Liver (tissue), 9 donors: ENCODE data around the gene RHOT2. TPM values are rescaled to one million over a fixed set of nuclear protein-coding genes. Genes with fewer than 3 reads are reported as not detected.

Experiments used
- DNase-seq: peaks from one replicate; pipeline ENCODE4 v3.0.0-alpha.2; 2017; ENCODE audit warnings: low spot score
- H3K27ac ChIP-seq, 2 donors: one replicate each; pipeline ENCODE4 v1.7.0; 2013; ENCODE audit warnings: inconsistent platforms in 2 of 2, low read length in 2 of 2, control low read depth in 1 of 2, low read depth in 1 of 2, mild to moderate bottlenecking in 1 of 2
- H3K27me3 ChIP-seq, 4 donors: one replicate each; pipeline versions ENCODE4 v1.6.1 to v1.7.0; 2013; ENCODE audit warnings: low read length in 3 of 4, inconsistent platforms in 1 of 4, mild to moderate bottlenecking in 1 of 4, moderate library complexity in 1 of 4; ENCODE audit not compliant: control insufficient read depth in 4 of 4, insufficient read depth in 4 of 4
- H3K36me3 ChIP-seq, 4 donors: one replicate each; pipeline versions ENCODE4 v1.6.1 to v1.7.0; 2013; ENCODE audit warnings: low read length in 3 of 4, mild to moderate bottlenecking in 3 of 4, low read depth in 1 of 4, moderate library complexity in 1 of 4; ENCODE audit not compliant: control insufficient read depth in 4 of 4, insufficient read depth in 3 of 4
- H3K4me1 ChIP-seq, 4 donors: one replicate each; pipeline versions ENCODE4 v1.6.1 to v1.7.0; 2013; ENCODE audit warnings: low read length in 3 of 4, mild to moderate bottlenecking in 3 of 4, moderate library complexity in 1 of 4; ENCODE audit not compliant: control insufficient read depth in 4 of 4, insufficient read depth in 4 of 4
- H3K4me3 ChIP-seq, 3 donors: one replicate each; pipeline versions ENCODE4 v1.6.1 to v1.7.0; 2013; ENCODE audit warnings: low read length in 3 of 3, control low read depth in 1 of 3, low read depth in 1 of 3, mild to moderate bottlenecking in 1 of 3
- H3K9ac ChIP-seq, 2 donors: one replicate each; pipeline ENCODE4 v1.7.0; 2013; ENCODE audit warnings: low read length in 2 of 2, mild to moderate bottlenecking in 2 of 2, moderate library complexity in 2 of 2, control low read depth in 1 of 2, low read depth in 1 of 2
- H3K9me3 ChIP-seq, 4 donors: one replicate each; pipeline versions ENCODE4 v1.6.1 to v1.7.0; 2013; ENCODE audit warnings: low read length in 3 of 4; ENCODE audit not compliant: control insufficient read depth in 4 of 4
- EGR1 ChIP-seq, 2 donors: IDR thresholded peaks; 2 replicates each; pipeline ENCODE4 v1.6.1; 2016 to 2018; ENCODE audit warnings: antibody characterized with exemption in 2 of 2, low read depth in 2 of 2
- FOXA1 ChIP-seq: IDR thresholded peaks from 2 replicates; pipeline ENCODE4 v1.6.1; 2016; ENCODE audit warnings: antibody characterized with exemption
- GABPA ChIP-seq, 2 donors: IDR thresholded peaks in 1 of 2; conservative IDR thresholded peaks in 1 of 2; 2 replicates each; pipeline ENCODE4 v1.6.1; 2016; ENCODE audit warnings: antibody characterized with exemption in 2 of 2, mild to moderate bottlenecking in 1 of 2, moderate library complexity in 1 of 2
- HNF4A ChIP-seq, 2 donors: conservative IDR thresholded peaks; 2 replicates each; pipeline ENCODE4 v1.6.1; 2016; ENCODE audit warnings: antibody characterized with exemption in 2 of 2, mild to moderate bottlenecking in 2 of 2
- JUND ChIP-seq, 2 donors: IDR thresholded peaks; 2 replicates each; pipeline ENCODE4 v1.6.1; 2016; ENCODE audit warnings: antibody characterized with exemption in 2 of 2
- NR2F2 ChIP-seq: IDR thresholded peaks from 2 replicates; pipeline ENCODE4 v1.6.1; 2016; ENCODE audit warnings: antibody characterized with exemption
- RAD21 ChIP-seq, 2 donors: IDR thresholded peaks; 2 replicates each; pipeline ENCODE4 v1.6.1; 2016; ENCODE audit warnings: antibody characterized with exemption in 2 of 2, mild to moderate bottlenecking in 2 of 2
- RXRA ChIP-seq, 2 donors: IDR thresholded peaks; 2 replicates each; pipeline ENCODE4 v1.6.1; 2017 to 2018; ENCODE audit warnings: antibody characterized with exemption in 2 of 2, mild to moderate bottlenecking in 1 of 2
- SP1 ChIP-seq: IDR thresholded peaks from 2 replicates; pipeline ENCODE4 v1.6.1; 2018; ENCODE audit warnings: antibody characterized with exemption, mild to moderate bottlenecking
- TAF1 ChIP-seq: conservative IDR thresholded peaks from 2 replicates; pipeline ENCODE4 v1.6.1; 2016; ENCODE audit warnings: antibody characterized with exemption, mild to moderate bottlenecking
- YY1 ChIP-seq: IDR thresholded peaks from 2 replicates; pipeline ENCODE4 v1.6.1; 2016; ENCODE audit warnings: antibody characterized with exemption, mild to moderate bottlenecking
- ZBTB33 ChIP-seq: IDR thresholded peaks from 2 replicates; pipeline ENCODE4 v1.6.1; 2016; ENCODE audit warnings: antibody characterized with exemption
- WGBS: extraction: QIAGEN DNeasy Blood & Tissue Kit; methylation state at CpG from one replicate; pipeline ENCODE4 v1.1.7; 2013; 5-methylcytosine and 5-hydroxymethylcytosine counted together
- polyA plus RNA-seq, 2 donors: library from polyadenylated mRNA; stranded (reverse) in 1 of 2; unstranded in 1 of 2; fragments of 200-250 nt in 1 of 2; fragments of >200 nt in 1 of 2; fragmentation: Nextera tagmentation in 1 of 2; extraction: Ambion mirVana in 1 of 2; gene quantifications; one replicate each; pipeline versions ENCODE4 v1.2.1 to v1.2.3, GENCODE V29; 2013 to 2015
- total RNA-seq, 2 donors: library from RNA; depleted of rRNA; stranded (reverse); fragments of >200 nt; gene quantifications; one replicate each; pipeline ENCODE4 v1.2.3, GENCODE V29; 2014
- TF ChIP-seq, protein P1 (sequence below): fragments of 150-350 bp; IDR thresholded peaks from 2 replicates; pipeline ENCODE4 v1.5.1; 2017; ENCODE audit warnings: improper control_type of control experiment, low read depth, low read length; ENCODE audit not compliant: missing input control
- TF ChIP-seq, protein P2 (sequence below): IDR thresholded peaks from 2 replicates; pipeline ENCODE4 v1.6.1; 2016; ENCODE audit warnings: antibody characterized with exemption, mild to moderate bottlenecking
- donor health status: healthy.
- donor health status: healthy.
- donor health status: healthy.
- donor health status: healthy.
- donor health status: healthy.

The RHOT2 gene
- total and polyA plus RNA-seq, 4 donors = 20.8 to 37.9 (median 34.3) TPM

- Histone ChIP-seq H3K9me3 (no peaks in the 10 kb centered on the region), H3K27me3 (no peaks in the 10 kb centered on the region), H3K9ac (no peak overlapping the region), H3K36me3 (peaks cover 8 to 21% (median 12%) of the 10 kb centered on the region in 4 donors), H3K4me1 (peaks cover 25 to 58% (median 46%) of the 10 kb centered on the region in 4 donors), H3K4me3 (peak overlapping the region; percentile 57 to 85 (median 61)), H3K27ac (peak overlapping the region in 1 of 2 donors; percentile 60)
- no peak for TF ChIP-seq FOXA1
- TF ChIP-seq RXRA (IDR thresholded peaks at IDR 0.05) = no peak
- no peak for TF ChIP-seq HNF4A (conservative IDR thresholded peaks at IDR 0.05)
- TF ChIP-seq TAF1 = no peak
- TF ChIP-seq, protein P1, sequence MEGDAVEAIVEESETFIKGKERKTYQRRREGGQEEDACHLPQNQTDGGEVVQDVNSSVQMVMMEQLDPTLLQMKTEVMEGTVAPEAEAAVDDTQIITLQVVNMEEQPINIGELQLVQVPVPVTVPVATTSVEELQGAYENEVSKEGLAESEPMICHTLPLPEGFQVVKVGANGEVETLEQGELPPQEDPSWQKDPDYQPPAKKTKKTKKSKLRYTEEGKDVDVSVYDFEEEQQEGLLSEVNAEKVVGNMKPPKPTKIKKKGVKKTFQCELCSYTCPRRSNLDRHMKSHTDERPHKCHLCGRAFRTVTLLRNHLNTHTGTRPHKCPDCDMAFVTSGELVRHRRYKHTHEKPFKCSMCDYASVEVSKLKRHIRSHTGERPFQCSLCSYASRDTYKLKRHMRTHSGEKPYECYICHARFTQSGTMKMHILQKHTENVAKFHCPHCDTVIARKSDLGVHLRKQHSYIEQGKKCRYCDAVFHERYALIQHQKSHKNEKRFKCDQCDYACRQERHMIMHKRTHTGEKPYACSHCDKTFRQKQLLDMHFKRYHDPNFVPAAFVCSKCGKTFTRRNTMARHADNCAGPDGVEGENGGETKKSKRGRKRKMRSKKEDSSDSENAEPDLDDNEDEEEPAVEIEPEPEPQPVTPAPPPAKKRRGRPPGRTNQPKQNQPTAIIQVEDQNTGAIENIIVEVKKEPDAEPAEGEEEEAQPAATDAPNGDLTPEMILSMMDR = no peak
- no peak for TF ChIP-seq EGR1 (IDR thresholded peaks at IDR 0.05; ENCODE audit: low read depth in 2 of 2)
- TF ChIP-seq ZBTB33 = no peak
- no peak for TF ChIP-seq JUND (IDR thresholded peaks at IDR 0.05)
- WGBS = 10% methylated on average over 57 of the region's 57 CpGs
- DNase-seq = no peak
These were observed 15.6 kb downstream of the RHOT2 start for GRCh38 chr16:683396-684070.

GRCh38 chr16:684071-684794, 16.3 kb downstream of the RHOT2 start, which contains the start of gene JMJD8:
Gene JMJD8, minus strand, starts transcription at chr16:684334. Its CDS starts 15 bp downstream, at chr16:684319.
- TF ChIP-seq FOXA1 (no peak), RXRA (IDR thresholded peaks at IDR 0.05) (no peak), TAF1 (no peak), RAD21 (IDR thresholded peaks at IDR 0.05) (no peak), SP1 (peak; percentile 55), EGR1 (IDR thresholded peaks at IDR 0.05; ENCODE audit: low read depth in 2 of 2) (no peak), ZBTB33 (no peak), NR2F2 (peak; percentile 22), GABPA (IDR thresholded peaks at IDR 0.05 in 1 of 2, conservative IDR thresholded peaks at IDR 0.05 in 1 of 2) (peak; percentile 86 to 95), YY1 (peak; percentile 79)
- TF ChIP-seq, protein P2, sequence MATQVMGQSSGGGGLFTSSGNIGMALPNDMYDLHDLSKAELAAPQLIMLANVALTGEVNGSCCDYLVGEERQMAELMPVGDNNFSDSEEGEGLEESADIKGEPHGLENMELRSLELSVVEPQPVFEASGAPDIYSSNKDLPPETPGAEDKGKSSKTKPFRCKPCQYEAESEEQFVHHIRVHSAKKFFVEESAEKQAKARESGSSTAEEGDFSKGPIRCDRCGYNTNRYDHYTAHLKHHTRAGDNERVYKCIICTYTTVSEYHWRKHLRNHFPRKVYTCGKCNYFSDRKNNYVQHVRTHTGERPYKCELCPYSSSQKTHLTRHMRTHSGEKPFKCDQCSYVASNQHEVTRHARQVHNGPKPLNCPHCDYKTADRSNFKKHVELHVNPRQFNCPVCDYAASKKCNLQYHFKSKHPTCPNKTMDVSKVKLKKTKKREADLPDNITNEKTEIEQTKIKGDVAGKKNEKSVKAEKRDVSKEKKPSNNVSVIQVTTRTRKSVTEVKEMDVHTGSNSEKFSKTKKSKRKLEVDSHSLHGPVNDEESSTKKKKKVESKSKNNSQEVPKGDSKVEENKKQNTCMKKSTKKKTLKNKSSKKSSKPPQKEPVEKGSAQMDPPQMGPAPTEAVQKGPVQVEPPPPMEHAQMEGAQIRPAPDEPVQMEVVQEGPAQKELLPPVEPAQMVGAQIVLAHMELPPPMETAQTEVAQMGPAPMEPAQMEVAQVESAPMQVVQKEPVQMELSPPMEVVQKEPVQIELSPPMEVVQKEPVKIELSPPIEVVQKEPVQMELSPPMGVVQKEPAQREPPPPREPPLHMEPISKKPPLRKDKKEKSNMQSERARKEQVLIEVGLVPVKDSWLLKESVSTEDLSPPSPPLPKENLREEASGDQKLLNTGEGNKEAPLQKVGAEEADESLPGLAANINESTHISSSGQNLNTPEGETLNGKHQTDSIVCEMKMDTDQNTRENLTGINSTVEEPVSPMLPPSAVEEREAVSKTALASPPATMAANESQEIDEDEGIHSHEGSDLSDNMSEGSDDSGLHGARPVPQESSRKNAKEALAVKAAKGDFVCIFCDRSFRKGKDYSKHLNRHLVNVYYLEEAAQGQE = no peak
- Histone ChIP-seq H3K36me3 (peaks cover 8 to 21% (median 12%) of the 10 kb centered on the region in 4 donors), H3K27ac (peak within 1 kb of the TSS; percentile 60 to 68), H3K4me3 (peak within 1 kb of the TSS; percentile 57 to 85 (median 61)), H3K9me3 (no peaks in the 10 kb centered on the region), H3K9ac (no peak within 1 kb of the TSS), H3K27me3 (no peaks in the 10 kb centered on the region), H3K4me1 (peaks cover 28 to 58% (median 47%) of the 10 kb centered on the region in 4 donors)
- 7% methylated on average over 91 of the region's 91 CpGs for WGBS
- peak; percentile 98 for DNase-seq
